ENCODE measurements around the gene BMP6.

The BMP6 gene
- long read RNA-seq, donor 1, partial matches to known transcripts = 0 of 1 reads
- long read RNA-seq, donor 1, other reads (novel, unspliced or antisense) = 0 of 1 reads
- long read RNA-seq, donor 2, partial matches to known transcripts = 0 of 1 reads
- long read RNA-seq, donor 2, other reads (novel, unspliced or antisense) = 0 of 1 reads
- long read RNA-seq, donor 3, partial matches to known transcripts = 0 of 2 reads
- long read RNA-seq, donor 3, other reads (novel, unspliced or antisense) = 0 of 2 reads
- long read RNA-seq, donor 4, partial matches to known transcripts = 0 of 1 reads
- long read RNA-seq, donor 4, other reads (novel, unspliced or antisense) = 0 of 1 reads
- long read RNA-seq, donor 5, partial matches to known transcripts = 0 of 1 reads
- long read RNA-seq, donor 5, other reads (novel, unspliced or antisense) = 0 of 1 reads
- long read RNA-seq, donor 6, partial matches to known transcripts = 177 of 179 reads
- long read RNA-seq, donor 6, other reads (novel, unspliced or antisense) = 0 of 179 reads
- long read RNA-seq, donor 7, partial matches to known transcripts = 0 of 2 reads
- long read RNA-seq, donor 7, other reads (novel, unspliced or antisense) = 0 of 2 reads
- long read RNA-seq, donor 8, partial matches to known transcripts = 65 of 67 reads
- long read RNA-seq, donor 8, other reads (novel, unspliced or antisense) = 0 of 67 reads

DNA sequence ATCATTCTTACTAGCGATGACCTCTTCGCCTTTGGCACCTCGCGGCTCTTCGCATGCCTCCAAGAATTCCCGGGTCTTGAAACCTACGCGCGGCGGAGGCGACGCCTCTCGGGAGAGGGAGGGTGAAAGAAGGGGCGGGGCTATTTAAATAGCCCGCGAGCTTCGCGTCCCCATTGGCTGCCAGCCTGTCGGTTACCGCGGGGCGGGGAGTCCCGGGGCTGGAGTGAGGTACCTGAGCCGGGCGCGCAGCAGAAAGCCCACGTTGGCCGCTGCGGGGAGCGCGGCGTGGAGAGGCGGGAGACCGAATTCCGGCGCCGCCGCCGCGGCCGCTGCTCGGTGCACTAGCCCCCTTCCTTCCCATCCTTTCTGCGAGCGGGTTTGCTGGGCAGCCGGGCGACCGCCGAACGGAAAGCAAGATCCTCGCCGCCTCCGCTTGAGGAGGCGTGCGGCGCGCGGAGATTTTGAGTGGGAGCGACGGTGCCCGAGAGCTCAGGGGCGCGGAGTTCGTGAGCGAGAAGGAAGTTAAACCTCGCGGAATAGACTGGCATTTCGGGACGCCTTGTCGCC lies at the start of gene BMP6:
Gene BMP6, plus strand, starts transcription at position 251 of the 567 bp plus-strand sequence. CDS start 857 bp downstream, outside the sequence.
- DNase-seq = peak; percentile 94

DNA sequence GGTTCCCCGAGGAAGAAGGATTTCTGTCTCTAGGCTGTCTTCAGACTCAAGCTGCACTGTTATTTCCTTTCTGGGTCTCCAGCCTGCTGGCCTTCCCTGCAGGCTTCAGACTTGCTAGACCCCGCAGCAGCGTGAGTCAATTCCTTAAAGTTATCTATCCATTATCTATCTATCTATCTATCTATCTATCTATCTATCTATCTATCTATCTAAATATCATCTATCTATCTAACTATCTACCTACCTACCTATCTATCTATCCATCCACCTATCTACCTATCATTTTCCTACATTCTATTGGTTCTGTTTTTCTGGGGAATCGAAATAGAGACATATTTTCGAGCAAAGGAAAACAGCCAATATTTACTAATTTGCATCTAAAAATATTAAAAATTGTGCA lies 48.7 kb upstream of the BMP6 start:
- no peak for DNase-seq

- no peak for DNase-seq
These were observed 45.4 kb upstream of the BMP6 start for GRCh38 chr6:7680393-7681075.

DNA sequence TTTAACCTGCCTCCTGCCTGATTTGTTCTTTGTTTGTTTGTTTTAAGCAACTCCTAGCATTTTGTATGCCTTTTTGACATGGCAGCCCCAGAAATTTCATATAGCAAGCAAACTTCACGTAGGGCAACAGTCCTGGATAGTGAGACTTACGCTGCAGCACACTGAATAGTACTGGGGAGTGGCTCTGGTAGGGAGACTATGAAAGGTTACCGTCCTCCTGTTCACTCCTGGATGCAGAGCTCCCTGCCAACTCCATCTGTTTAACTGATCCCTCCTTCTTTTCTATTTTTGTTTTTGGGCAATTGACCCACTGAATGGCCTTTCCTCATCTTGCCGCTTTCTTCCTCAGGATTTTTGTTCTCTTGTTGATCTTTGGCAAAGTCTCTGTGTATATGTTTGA lies 44.5 kb upstream of the BMP6 start:
- no peak for DNase-seq

GRCh38 chr6:7684076-7684475 lies 41.8 kb upstream of the BMP6 start:
- no peak for DNase-seq

GRCh38 chr6:7684843-7685242 lies 41.1 kb upstream of the BMP6 start:
- DNase-seq = no peak

DNA sequence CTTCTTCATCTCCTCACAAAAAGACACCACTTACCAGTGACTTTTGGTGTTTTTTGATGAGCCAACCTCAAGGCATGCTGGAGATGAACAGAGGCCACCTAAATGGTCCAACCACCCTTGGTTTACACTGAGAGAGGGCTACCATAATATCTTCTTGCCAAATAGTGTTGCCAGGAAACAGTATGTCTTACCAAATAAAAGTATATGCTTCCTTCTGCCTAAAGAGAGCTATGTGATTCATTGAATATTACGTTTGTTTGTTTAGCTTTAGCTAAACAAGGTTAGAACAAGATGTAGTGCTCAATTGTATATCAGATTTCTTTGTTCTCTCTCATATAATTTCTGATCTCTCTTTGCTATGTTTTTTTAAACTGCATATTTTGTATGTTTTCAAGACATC lies 40.6 kb upstream of the BMP6 start:
- no peak for DNase-seq

DNA sequence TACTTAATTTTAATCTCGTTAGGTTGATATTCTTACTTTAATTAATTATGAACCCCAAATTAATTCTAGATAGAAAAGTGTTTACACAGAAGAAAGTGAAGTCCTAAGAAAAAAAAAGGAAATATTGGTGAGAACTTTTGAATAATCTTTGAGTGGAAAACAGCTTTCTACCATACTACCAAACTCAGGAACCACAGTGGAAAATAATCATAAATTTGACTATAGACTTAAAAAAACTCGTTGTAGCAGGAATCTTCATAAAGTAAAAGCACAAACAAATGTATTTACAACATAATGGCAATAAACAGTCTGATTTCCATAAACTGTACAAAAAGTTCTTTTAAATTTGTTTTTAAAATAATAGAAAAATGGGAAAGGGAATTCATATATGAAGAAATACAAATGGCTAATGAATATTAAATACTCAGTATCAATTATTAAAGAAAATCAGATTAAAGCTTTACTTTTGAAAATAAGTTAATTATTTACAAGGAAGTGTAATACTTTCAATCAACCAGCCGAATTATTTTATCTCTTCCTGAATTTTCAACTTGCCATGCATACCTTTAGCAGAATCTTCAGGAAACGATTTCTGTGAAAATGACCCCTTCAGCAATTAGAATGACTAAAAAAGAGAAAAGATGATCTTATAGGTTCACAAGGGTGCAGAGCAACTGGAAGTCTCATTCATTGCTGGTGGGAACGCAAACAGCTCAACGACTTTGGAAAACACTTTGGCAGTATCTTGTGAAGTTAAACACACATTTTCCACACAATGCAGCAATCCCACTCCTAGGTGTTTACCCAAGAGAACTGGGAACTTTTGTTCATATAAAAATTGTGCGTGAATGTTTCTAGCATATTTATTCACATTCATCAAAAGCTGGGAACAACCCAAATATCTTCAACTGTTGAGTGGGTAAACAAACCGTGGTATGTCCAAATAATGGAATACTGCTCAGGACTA lies 38.5 kb upstream of the BMP6 start:
- no peak for DNase-seq

GRCh38 chr6:7691021-7691420 lies 34.9 kb upstream of the BMP6 start:
- DNase-seq = no peak

DNA sequence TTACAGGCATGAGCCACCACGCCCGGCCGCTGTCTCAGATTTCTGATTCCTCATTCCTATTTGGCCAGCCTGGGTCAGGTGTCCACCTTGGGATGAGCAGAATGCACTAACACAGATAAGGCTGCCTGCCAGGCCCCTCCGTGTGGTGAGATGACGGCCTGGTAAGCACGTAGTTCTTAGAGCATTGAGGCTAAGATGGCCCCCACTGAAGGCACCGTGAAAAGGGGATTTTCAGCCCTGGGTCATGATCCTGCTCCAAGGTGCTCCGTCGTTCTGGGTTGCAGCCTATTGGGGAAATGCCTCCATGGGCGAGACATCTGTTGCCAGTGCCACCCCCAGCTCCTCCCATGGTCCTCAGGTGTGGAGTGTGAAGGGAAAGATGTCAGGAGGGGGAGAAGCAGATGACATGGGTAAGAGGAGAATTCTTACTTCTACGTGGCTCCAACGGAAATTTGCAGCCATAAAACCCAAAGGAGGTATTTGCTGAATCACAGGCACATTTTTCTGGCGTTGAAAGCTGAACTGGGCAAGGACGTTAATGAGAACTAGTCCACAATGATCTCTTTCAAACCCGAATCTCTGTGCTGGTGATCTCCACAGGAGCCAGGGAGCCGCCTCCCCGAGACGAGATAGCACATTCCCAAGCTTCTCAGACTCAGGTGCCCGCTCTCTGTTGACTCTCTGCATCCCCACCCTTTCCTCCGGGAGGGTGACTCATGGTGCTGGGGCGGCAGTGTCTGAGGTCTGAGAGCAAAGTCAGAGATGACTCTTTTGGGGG lies 34.0 kb upstream of the BMP6 start:
- no peak for DNase-seq

- DNase-seq = no peak
These were observed 33.5 kb upstream of the BMP6 start for GRCh38 chr6:7692453-7692784.

GRCh38 chr6:7693827-7694226 lies 32.1 kb upstream of the BMP6 start:
- DNase-seq = no peak

- no peak for DNase-seq
These were observed 29.8 kb upstream of the BMP6 start for GRCh38 chr6:7696061-7696460.

GRCh38 chr6:7697432-7697819 lies 28.5 kb upstream of the BMP6 start:
- DNase-seq = no peak

GRCh38 chr6:7697820-7698623 lies 27.9 kb upstream of the BMP6 start:
- no peak for DNase-seq

DNA sequence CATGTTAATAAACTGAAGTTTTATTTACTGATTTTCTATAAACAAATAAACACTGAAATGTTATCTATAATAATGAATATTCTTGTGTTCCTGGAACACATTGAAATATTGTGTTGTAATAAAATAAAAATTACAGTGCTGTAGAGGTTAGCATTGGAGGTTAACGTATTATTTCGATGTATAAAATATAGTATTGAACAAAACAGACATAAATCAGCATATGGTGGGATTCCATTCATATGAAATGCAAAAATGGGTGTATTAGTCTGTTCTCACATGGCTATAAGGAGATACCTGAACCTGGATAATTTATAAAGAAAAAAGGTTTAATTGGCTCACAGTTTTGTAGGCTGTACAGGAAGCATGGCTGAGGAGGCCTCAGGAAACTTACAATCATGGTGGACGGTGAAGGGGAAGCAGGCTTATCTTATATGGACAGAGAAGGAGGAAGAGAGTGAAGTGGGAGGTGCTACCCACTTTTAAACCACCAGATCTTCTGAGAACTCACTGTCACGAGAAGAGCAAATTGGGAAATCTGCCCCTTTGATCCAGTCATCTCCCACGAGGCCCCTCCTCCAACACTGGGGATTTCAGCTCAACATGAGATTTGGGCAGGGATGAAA lies 24.6 kb upstream of the BMP6 start:
- DNase-seq = no peak

DNA sequence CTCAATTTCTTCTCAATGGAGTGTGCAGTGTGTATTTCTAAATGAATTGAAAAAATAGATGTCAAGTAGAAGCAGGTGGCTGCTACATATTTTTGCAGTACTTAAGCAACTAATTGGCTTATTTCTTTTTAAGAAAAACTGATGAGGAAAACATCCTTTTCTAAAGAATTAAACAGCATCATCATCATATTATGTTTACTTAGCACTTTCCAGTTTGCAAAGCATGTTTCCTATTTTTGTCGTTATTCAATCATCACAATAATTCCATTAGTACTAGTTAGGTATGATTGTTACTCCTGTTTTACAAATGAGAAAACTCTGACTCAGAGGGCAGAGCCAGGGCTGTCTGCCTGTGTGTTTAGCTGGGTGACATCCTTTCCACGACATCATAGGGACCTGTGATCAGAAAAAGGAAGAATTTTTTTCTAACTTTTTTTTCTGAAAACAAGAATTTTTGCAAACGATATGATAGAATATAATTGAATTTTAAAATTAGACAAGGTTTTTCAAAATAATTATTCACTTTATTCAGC lies 22.7 kb upstream of the BMP6 start:
- no peak for DNase-seq

- DNase-seq = no peak
These were observed 20.4 kb upstream of the BMP6 start for GRCh38 chr6:7705483-7705882.

- DNase-seq = no peak
These were observed 19.6 kb upstream of the BMP6 start for GRCh38 chr6:7706269-7706668.
